Body of pancreas (tissue), 4 donors: Measurements from ENCODE around the gene IRAK3.

Experiments used
- POLR2A ChIP-seq, 3 donors: fragments of 450-650 bp; IDR thresholded peaks; one replicate each; pipeline ENCODE4 v1.6.1; 2016; ENCODE audit warnings: antibody characterized with exemption in 3 of 3, mild to moderate bottlenecking in 2 of 3
- TF ChIP-seq, protein P1 (sequence below), 7 experiments: fragments of 450-650 bp in 4 of 7; fragments of 200-600 bp in 3 of 7; sonication (generic) in 3 of 7; IDR thresholded peaks; one replicate each; pipeline ENCODE4 v1.5.1; 2016 to 2019; ENCODE audit warnings: antibody characterized with exemption in 7 of 7

DNA sequence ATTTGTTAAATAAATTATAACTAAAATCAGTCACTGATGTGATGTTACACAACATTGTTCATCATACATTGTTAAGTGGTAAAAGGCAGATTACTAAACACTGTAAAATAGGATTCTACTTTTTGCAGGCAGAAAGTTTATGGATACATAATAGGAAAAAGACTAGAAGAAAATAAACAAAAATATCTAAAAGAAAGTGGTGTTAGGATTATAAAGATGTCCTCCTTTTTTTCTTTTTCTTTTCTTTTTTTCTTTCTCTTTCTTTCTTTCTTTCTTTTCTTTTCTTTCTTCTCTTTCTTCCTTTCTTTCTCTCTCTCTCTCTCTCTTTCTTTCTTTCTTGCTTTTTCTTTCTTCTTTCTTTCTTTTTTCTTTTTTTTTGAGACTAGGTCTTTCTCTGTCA, 73.7 kb downstream of the IRAK3 start:
- TF ChIP-seq, protein P1, sequence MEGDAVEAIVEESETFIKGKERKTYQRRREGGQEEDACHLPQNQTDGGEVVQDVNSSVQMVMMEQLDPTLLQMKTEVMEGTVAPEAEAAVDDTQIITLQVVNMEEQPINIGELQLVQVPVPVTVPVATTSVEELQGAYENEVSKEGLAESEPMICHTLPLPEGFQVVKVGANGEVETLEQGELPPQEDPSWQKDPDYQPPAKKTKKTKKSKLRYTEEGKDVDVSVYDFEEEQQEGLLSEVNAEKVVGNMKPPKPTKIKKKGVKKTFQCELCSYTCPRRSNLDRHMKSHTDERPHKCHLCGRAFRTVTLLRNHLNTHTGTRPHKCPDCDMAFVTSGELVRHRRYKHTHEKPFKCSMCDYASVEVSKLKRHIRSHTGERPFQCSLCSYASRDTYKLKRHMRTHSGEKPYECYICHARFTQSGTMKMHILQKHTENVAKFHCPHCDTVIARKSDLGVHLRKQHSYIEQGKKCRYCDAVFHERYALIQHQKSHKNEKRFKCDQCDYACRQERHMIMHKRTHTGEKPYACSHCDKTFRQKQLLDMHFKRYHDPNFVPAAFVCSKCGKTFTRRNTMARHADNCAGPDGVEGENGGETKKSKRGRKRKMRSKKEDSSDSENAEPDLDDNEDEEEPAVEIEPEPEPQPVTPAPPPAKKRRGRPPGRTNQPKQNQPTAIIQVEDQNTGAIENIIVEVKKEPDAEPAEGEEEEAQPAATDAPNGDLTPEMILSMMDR (IDR thresholded peaks at IDR 0.05): no peak
- no peak for TF ChIP-seq POLR2A (IDR thresholded peaks at IDR 0.05)
